Choroid plexus epithelial cell (primary cell): ENCODE results near the gene HDGF.

ENCODE experiments used
- DNase-seq: peaks from one replicate; pipeline ENCODE4 v3.0.0-alpha.2; 2010; ENCODE audit warnings: low read depth
- H3K4me3 ChIP-seq: 2 replicates; pipeline ENCODE4 v1.5.1; 2011; ENCODE audit warnings: low read depth, mild to moderate bottlenecking, control low read depth, low read length, moderate library complexity
- TF ChIP-seq, protein P1 (sequence below): conservative IDR thresholded peaks from 2 replicates; pipeline ENCODE4 v1.5.1; 2011; ENCODE audit warnings: low read depth, mild to moderate bottlenecking, control low read depth, inconsistent platforms, low read length, moderate library complexity

HDGF gene

DNA sequence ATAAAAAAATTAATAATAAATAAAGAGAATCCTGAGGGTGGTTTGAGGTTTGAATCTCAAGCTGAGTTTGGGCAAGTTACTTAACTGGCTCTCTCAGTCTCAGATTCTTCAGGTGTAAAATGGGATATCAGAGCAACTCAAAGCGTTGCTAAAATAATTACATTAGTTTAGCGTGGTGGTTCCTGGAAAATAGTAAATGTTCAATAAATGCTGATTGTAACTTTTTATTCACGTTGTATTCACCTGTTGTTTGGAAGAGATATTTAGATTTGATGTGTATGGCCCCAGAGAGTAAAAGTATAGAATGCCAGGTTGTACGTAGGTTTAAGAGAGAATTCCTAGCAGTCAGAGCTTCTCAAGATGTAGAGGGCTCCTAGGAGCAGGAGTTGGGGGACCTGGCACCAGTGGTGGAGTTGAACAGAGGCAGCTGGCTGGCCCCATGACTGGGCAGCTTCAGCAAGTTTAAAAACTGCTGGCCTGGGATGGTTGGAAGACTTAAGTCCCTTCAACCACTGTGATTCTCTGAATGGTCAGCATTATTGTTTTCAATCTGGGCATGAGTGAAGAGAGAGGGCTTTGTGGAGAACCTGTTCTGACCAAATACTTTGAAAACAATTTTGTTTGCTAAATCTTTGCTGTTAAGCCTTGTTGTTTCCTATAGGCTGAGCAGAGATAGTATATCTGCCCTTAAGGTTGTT lies 38.3 kb upstream of the HDGF start:
- TF ChIP-seq, protein P1, sequence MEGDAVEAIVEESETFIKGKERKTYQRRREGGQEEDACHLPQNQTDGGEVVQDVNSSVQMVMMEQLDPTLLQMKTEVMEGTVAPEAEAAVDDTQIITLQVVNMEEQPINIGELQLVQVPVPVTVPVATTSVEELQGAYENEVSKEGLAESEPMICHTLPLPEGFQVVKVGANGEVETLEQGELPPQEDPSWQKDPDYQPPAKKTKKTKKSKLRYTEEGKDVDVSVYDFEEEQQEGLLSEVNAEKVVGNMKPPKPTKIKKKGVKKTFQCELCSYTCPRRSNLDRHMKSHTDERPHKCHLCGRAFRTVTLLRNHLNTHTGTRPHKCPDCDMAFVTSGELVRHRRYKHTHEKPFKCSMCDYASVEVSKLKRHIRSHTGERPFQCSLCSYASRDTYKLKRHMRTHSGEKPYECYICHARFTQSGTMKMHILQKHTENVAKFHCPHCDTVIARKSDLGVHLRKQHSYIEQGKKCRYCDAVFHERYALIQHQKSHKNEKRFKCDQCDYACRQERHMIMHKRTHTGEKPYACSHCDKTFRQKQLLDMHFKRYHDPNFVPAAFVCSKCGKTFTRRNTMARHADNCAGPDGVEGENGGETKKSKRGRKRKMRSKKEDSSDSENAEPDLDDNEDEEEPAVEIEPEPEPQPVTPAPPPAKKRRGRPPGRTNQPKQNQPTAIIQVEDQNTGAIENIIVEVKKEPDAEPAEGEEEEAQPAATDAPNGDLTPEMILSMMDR, result no peak
- H3K4me3 ChIP-seq, result no peak overlapping the region
- DNase-seq, result no peak

DNA sequence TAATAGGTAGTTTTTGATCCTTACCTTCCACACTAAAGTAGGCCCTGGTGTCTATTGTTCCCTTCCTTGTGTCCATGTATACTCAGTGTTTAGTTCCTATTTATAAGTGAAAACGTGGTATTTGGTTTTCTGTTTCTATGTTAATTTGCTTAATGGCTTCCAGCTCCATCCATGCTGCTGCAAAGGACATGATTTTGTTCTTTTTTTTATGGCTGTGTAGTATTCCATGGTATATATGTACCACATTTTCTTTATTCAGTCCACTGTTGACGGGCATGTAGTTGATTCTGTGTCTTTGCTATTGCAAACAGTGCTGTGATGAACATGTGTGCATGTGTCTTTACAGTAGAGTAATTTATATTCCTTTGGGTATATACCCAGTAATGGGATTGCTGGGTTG lies 36.7 kb upstream of the HDGF start:
- DNase-seq, result no peak
- TF ChIP-seq, protein P1, result no peak
- no peak overlapping the region for H3K4me3 ChIP-seq

DNA sequence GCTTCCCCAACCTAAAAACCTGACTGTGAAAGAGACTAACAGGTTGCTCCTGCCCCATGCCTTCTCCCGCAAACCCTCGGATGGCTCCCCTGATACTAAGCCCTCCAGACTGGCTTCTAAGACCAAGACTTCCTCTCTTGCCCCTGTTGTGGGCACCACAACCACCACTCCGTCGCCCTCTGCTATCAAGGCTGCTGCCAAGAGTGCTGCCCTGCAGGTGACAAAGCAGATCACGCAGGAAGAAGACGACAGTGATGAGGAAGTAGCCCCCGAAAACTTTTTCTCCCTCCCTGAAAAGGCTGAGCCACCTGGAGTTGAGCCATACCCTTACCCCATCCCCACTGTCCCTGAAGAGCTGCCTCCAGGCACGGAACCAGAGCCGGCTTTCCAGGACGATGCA lies 35.2 kb upstream of the HDGF start:
- TF ChIP-seq, protein P1, result no peak
- no peak overlapping the region for H3K4me3 ChIP-seq
- DNase-seq, result no peak

DNA sequence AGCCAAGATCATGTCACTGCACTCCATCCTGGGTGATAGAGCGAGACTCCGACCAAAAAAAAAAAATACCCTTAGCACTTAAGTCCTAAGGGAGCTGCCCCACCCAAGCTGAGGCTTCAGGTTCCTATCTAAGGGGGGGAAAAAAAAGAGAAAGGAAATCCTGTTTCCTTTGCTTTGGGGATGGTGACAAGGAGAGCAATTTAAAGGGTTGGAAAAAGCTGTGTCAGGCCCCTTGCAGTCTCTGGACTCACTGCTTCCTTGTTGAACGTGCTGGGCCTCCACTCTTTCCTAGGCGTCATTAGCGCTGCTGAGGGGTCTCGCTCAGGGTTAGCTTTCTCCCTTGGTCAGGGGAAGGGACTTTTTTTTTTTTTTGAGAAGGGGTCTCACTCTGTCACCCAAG lies 34.0 kb upstream of the HDGF start:
- TF ChIP-seq, protein P1, result no peak
- DNase-seq, result no peak
- no peak overlapping the region for H3K4me3 ChIP-seq

DNA sequence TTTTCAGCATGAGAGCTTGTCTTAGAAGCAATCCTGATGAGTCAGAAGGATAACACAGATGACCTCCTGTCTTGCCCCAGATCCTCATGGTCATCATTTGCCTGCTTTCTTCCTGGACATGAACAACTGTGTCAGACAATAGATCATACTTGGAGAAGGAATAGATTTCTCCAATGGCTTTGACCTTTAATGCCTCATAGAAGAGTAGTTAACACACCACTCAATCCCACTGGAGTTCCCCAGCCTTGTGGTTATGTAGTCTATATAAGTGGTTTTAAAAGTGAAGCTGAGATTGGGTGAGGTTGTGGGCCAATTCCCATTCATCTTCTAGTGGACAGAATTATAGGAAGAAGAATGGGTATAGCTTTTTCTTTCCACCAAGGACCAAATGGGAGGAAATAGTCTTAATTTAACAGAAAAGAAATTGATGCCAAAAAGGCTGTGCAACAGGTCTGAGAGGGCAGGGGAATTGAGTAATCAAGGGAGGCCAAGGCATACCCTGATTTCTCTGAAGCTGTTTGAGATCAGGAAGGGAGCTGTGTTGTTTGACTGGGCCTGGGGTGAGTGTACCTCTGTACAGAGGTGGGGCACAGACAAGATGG lies 30.2 kb upstream of the HDGF start:
- peak; percentile 57 for DNase-seq
- H3K4me3 ChIP-seq, result no peak overlapping the region
- TF ChIP-seq, protein P1, result no peak

DNA sequence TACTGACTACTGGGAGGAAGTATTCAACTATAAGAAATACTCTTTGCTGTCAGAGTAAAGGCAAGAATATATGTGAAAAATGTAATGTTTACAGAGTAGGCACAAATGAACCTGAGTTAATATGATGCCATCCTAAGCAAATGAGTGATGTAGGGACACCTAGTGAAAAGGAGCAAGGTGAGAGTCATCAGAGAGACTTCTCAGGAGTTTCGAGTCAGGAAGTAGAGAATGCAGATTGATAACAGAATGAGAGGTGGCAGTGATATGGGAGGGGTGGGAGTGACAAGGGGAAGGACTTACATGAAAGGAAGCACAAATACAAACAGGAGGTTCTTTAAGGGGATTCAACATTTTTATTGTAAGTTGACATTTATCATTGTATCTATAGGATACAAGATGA lies 26.1 kb upstream of the HDGF start:
- DNase-seq, result no peak
- no peak overlapping the region for H3K4me3 ChIP-seq
- TF ChIP-seq, protein P1, result no peak

DNA sequence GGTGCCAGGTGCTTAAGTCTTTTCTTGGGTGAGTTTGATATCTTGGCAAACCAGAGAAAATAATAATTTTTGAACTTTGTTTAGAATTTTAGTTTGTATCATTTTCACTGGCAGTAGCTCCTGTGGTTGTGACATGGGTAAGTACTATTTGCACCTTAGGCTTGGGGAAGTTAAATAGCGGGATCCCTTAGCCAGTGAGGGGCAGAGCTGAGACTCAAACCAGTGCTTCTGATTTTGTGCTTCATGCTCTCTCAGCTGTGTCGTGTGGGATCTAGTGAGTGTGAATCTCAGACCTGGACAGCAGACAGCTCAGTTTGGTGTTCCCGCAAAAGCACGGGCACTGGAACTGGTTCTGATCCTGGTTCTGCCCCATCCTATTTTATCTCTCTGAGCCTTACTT lies 25.5 kb upstream of the HDGF start:
- TF ChIP-seq, protein P1, result no peak
- H3K4me3 ChIP-seq, result no peak overlapping the region
- DNase-seq, result no peak
